ENCODE data around the gene DHRS3. TPM values are rescaled to one million over a fixed set of nuclear protein-coding genes. Genes with fewer than 3 reads are reported as not detected.
"Not testable (repeated sequence)": the region's sequence is repeated elsewhere in the genome, so short reads cannot be mapped to it uniquely, and the experiment has no call there.

The DHRS3 gene
- total and polyA plus RNA-seq, 2 experiments from 2014 or later, result 12.5 to 15.3 TPM

GRCh38 chr1:12658531-12659453 is 40.8 kb upstream of the DHRS3 start:
- Histone ChIP-seq H3K4me3 (no peak overlapping the region), H3K4me1 (ENCODE audit: low read depth) (no peaks in the 10 kb centered on the region), H3K27me3 (peaks cover 5% of the 10 kb centered on the region), H3K36me3 (no peaks in the 10 kb centered on the region), H3K27ac (no peak overlapping the region), H3K9me3 (ENCODE audit: low read depth) (no peaks in the 10 kb centered on the region)
- peak; percentile 93 for TF ChIP-seq CTCF (IDR thresholded peaks at IDR 0.05; ENCODE audit: low read depth, low read length)
- DNase-seq (ENCODE audit: low read depth in 1 of 2, low spot score in 1 of 2), result peak; percentile 74 to 86

- not testable (repeated sequence) for DNase-seq (ENCODE audit: low read depth in 1 of 2, low spot score in 1 of 2); H3K4me3 ChIP-seq; H3K36me3 ChIP-seq; H3K27me3 ChIP-seq; H3K27ac ChIP-seq; H3K9me3 ChIP-seq (ENCODE audit: low read depth); H3K4me1 ChIP-seq (ENCODE audit: low read depth)
Observed at GRCh38 chr1:12657885-12658512, 40.0 kb upstream of the DHRS3 start.

- Histone ChIP-seq H3K9me3 (ENCODE audit: low read depth) (no peaks in the 10 kb centered on the region), H3K4me1 (ENCODE audit: low read depth) (no peaks in the 10 kb centered on the region), H3K36me3 (no peaks in the 10 kb centered on the region), H3K27me3 (peaks cover 5% of the 10 kb centered on the region), H3K4me3 (no peak overlapping the region), H3K27ac (no peak overlapping the region)
- no peak for DNase-seq (ENCODE audit: low read depth in 1 of 2, low spot score in 1 of 2)
- no peak for TF ChIP-seq CTCF (IDR thresholded peaks at IDR 0.05; ENCODE audit: low read depth, low read length)
Observed at GRCh38 chr1:12657060-12657884, 39.3 kb upstream of the DHRS3 start.

- TF ChIP-seq CTCF (IDR thresholded peaks at IDR 0.05; ENCODE audit: low read depth, low read length), result no peak
- no peak overlapping the region for H3K4me3 ChIP-seq
- DNase-seq (ENCODE audit: low read depth in 1 of 2, low spot score in 1 of 2), result no peak
Observed at GRCh38 chr1:12656575-12656974, 38.6 kb upstream of the DHRS3 start.

GRCh38 chr1:12654657-12655056 is 36.6 kb upstream of the DHRS3 start:
- H3K4me1 ChIP-seq (ENCODE audit: low read depth), result no peaks in the 10 kb centered on the region
- no peaks in the 10 kb centered on the region for H3K9me3 ChIP-seq (ENCODE audit: low read depth)
- H3K27me3 ChIP-seq, result peaks cover 5% of the 10 kb centered on the region
- no peak overlapping the region for H3K27ac ChIP-seq
- no peak overlapping the region for H3K4me3 ChIP-seq
- H3K36me3 ChIP-seq, result no peaks in the 10 kb centered on the region
- DNase-seq (ENCODE audit: low read depth in 1 of 2, low spot score in 1 of 2), result no peak
- TF ChIP-seq CTCF (IDR thresholded peaks at IDR 0.05; ENCODE audit: low read depth, low read length), result no peak

More at GRCh38 chr1:12656575-12656974, 38.6 kb upstream of the DHRS3 start:
- Histone ChIP-seq H3K27me3 (peaks cover 5% of the 10 kb centered on the region), H3K9me3 (ENCODE audit: low read depth) (no peaks in the 10 kb centered on the region), H3K27ac (no peak overlapping the region), H3K36me3 (no peaks in the 10 kb centered on the region), H3K4me1 (ENCODE audit: low read depth) (no peaks in the 10 kb centered on the region)
